Neural crest cell (in vitro differentiated cells): Measurements from ENCODE around the gene IFI44. TPM values are rescaled to one million over a fixed set of nuclear protein-coding genes. Genes with fewer than 3 reads are reported as not detected.

Experiments
- DNase-seq: peaks from one replicate; pipeline ENCODE4 v3.0.0; 2021; ENCODE audit warnings: low read depth, mixed read lengths, low spot score
- H3K27ac Mint-ChIP-seq: one replicate; pipeline ENCODE4 v1.8.0; 2021; ENCODE audit warnings: mild to moderate bottlenecking, mixed read lengths; ENCODE audit not compliant: unreplicated experiment
- H3K27me3 Mint-ChIP-seq: 2 replicates; pipeline ENCODE4 v1.8.0; 2021; ENCODE audit warnings: low read depth, mild to moderate bottlenecking, mixed read lengths
- H3K36me3 Mint-ChIP-seq: 2 replicates; pipeline ENCODE4 v1.8.0; 2021; ENCODE audit warnings: low read depth, mild to moderate bottlenecking, mixed read lengths
- H3K4me1 Mint-ChIP-seq: 2 replicates; pipeline ENCODE4 v1.8.0; 2021; ENCODE audit warnings: mixed read lengths
- H3K4me3 Mint-ChIP-seq: one replicate; pipeline ENCODE4 v1.8.0; 2021; ENCODE audit warnings: mild to moderate bottlenecking, mixed read lengths
- H3K9me3 Mint-ChIP-seq: 2 replicates; pipeline ENCODE4 v1.8.0; 2021; ENCODE audit warnings: mixed read lengths
- total RNA-seq: library from RNA; stranded (reverse); gene quantifications from 2 replicates; pipeline ENCODE4 v1.2.1, GENCODE V29; 2021
- TF ChIP-seq, protein P1 (sequence below): fragments of 200-600 bp; sonication (generic); conservative IDR thresholded peaks from 2 replicates; pipeline ENCODE4 v1.5.0; 2021; ENCODE audit warnings: antibody characterized with exemption, mild to moderate bottlenecking

IFI44 gene
- total RNA-seq, 1 donor from 2014 or later, result 0.47 TPM

DNA sequence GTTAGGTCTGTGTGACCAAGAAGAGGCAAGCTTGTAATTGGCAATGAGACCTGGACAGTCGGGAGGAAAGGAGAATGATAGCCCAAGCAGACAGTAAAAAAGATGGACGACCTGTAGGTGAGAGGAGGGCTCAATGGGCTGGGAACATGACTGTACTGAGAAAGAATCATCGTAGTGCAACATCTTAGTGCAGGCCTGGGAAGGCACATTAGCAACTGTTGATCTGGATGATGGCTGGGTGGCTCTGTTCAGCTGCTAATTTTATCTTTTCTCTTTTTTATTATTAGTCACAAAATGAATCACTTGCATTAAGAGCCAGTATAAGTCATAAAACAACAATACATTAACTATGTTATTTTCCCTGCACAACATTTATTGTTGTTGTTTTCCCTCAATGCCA is 32.9 kb downstream of the IFI44 start:
- Mint-ChIP-seq H3K36me3 (no peaks in the 10 kb centered on the region), H3K4me1 (no peaks in the 10 kb centered on the region), H3K9me3 (peaks cover 2% of the 10 kb centered on the region), H3K27ac (no peak overlapping the region), H3K4me3 (no peak overlapping the region), H3K27me3 (no peaks in the 10 kb centered on the region)
- TF ChIP-seq, protein P1, sequence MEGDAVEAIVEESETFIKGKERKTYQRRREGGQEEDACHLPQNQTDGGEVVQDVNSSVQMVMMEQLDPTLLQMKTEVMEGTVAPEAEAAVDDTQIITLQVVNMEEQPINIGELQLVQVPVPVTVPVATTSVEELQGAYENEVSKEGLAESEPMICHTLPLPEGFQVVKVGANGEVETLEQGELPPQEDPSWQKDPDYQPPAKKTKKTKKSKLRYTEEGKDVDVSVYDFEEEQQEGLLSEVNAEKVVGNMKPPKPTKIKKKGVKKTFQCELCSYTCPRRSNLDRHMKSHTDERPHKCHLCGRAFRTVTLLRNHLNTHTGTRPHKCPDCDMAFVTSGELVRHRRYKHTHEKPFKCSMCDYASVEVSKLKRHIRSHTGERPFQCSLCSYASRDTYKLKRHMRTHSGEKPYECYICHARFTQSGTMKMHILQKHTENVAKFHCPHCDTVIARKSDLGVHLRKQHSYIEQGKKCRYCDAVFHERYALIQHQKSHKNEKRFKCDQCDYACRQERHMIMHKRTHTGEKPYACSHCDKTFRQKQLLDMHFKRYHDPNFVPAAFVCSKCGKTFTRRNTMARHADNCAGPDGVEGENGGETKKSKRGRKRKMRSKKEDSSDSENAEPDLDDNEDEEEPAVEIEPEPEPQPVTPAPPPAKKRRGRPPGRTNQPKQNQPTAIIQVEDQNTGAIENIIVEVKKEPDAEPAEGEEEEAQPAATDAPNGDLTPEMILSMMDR, result no peak
- no peak for DNase-seq

DNA sequence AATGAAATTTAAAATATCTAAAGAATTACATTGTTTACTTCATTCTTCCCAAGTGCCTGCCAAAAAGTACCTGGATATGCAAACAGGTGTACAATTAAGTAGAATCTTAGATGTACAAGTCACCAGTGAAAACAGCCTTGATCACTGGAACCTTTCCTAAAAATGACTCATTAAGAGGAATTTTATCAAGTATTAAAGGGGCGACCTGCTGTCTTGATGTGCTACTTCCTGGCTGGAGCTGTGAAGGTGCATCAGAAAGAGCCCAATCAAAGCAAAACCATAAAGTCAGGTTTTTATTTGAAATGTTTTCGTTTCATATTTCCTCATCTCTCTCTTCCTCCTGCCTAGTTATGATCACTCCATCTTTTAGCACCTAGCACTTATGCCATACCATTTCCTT is 33.4 kb downstream of the IFI44 start:
- Mint-ChIP-seq H3K4me3 (no peak overlapping the region), H3K36me3 (no peaks in the 10 kb centered on the region), H3K27me3 (no peaks in the 10 kb centered on the region), H3K27ac (no peak overlapping the region), H3K9me3 (peaks cover 2% of the 10 kb centered on the region), H3K4me1 (no peaks in the 10 kb centered on the region)
- TF ChIP-seq, protein P1, result no peak
- no peak for DNase-seq

DNA sequence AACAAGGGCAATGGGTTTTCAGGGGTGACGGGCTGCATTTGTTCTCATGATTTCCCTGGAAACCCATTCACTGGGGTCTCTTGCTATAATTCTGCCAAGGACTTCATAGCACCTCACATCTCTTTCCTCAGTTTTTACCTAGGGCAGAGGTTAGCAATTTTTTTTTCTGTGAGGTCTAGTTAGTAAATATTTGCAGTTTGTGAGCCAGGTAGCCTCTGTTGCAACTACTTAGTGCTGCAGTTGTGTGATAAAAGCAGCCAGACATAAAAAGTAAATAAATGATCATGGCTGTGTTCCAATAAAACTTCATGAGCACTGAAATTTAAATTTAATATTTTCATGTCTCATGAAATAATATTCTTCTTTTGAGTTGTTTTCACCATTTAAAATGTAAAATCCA is 37.7 kb downstream of the IFI44 start:
- no peaks in the 10 kb centered on the region for H3K36me3 Mint-ChIP-seq
- H3K9me3 Mint-ChIP-seq, result peaks cover 6% of the 10 kb centered on the region
- no peaks in the 10 kb centered on the region for H3K4me1 Mint-ChIP-seq
- no peak overlapping the region for H3K4me3 Mint-ChIP-seq
- DNase-seq, result no peak
- TF ChIP-seq, protein P1, result no peak
- no peak overlapping the region for H3K27ac Mint-ChIP-seq
- no peaks in the 10 kb centered on the region for H3K27me3 Mint-ChIP-seq

DNA sequence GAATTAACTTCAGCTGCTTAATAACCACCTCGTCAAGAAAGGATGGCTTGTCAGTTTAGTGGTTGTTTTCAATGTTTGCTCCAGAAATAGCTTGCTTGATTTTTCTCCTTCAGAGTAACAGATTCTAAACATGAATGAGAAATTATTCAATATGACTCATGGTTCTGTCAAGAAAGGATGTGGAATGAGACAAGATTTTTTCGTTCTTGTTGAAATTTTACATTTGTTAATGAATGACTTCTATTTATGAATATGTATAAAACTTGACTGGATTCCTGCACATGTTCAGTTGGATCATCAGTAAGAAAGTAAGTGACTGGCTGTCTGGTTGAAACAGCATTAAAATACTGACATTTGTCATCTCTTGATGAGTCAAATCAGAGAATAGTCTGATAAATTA is 38.3 kb downstream of the IFI44 start:
- no peak overlapping the region for H3K4me3 Mint-ChIP-seq
- TF ChIP-seq, protein P1, result no peak
- H3K9me3 Mint-ChIP-seq, result peaks cover 6% of the 10 kb centered on the region
- no peak for DNase-seq
- H3K36me3 Mint-ChIP-seq, result no peaks in the 10 kb centered on the region
- no peak overlapping the region for H3K27ac Mint-ChIP-seq
- no peaks in the 10 kb centered on the region for H3K27me3 Mint-ChIP-seq
- H3K4me1 Mint-ChIP-seq, result no peaks in the 10 kb centered on the region

DNA sequence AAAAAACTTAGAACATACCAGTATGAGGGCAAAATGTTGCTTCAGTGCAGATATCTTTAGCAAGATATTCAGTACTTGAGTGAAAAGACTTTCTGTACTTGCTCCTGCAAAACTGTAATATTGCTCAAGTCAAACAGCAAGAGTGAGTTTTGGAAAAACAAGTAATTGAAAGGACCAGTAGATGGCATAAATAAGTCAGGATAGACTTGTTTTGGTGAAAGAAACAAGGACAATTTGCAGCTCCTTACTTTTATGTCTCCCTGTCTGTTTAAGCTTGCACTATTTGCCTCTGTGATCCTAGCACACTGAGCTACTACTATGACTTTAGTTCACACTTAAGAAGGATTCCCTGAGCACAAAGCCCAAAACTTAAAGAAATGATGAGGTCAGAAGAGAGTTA is 39.1 kb downstream of the IFI44 start:
- Mint-ChIP-seq H3K27ac (no peak overlapping the region), H3K9me3 (peaks cover 6% of the 10 kb centered on the region), H3K4me3 (no peak overlapping the region), H3K27me3 (no peaks in the 10 kb centered on the region), H3K36me3 (no peaks in the 10 kb centered on the region), H3K4me1 (no peaks in the 10 kb centered on the region)
- TF ChIP-seq, protein P1, result no peak
- no peak for DNase-seq

DNA sequence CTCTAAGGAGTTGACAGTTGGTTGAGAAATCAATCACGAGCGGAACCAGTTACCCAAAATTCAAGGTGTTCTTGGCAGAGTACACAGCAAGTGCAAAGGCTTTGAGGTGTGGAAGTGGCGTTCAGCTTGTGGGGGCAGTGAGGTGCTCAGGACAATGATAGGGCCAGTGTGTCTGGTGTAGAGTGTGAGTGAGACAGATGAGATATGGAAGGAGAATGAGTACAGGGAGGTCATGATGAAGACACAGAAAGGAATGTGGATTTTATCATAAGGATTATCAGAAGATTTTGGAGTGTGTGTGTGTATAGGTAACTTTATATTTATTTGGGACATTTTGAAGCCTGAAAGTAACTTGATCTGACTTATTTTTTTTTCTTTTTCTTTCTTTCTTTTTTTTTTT is 40.9 kb downstream of the IFI44 start:
- Mint-ChIP-seq H3K27ac (no peak overlapping the region), H3K9me3 (peaks cover 6% of the 10 kb centered on the region), H3K27me3 (no peaks in the 10 kb centered on the region), H3K4me1 (no peaks in the 10 kb centered on the region), H3K4me3 (no peak overlapping the region), H3K36me3 (no peaks in the 10 kb centered on the region)
- DNase-seq, result no peak
- TF ChIP-seq, protein P1, result no peak
